WERI-Rb-1 (cell line): ENCODE results near the gene CCND2.

Experiments used
- DNase-seq: peaks from one replicate; pipeline ENCODE4 v3.0.0-alpha.2; 2020
- H3K27ac ChIP-seq: fragments of 250-450 bp; sonication (Bioruptor Pico); 2 replicates; pipeline ENCODE4 v1.5.1; 2020; ENCODE audit warnings: mild to moderate bottlenecking, moderate library complexity
- H3K27me3 ChIP-seq: fragments of 250-450 bp; sonication (Bioruptor Pico); 2 replicates; pipeline ENCODE4 v1.5.1; 2021; ENCODE audit warnings: mild to moderate bottlenecking, low read depth, moderate library complexity; ENCODE audit not compliant: insufficient read depth, severe bottlenecking
- H3K36me3 ChIP-seq: fragments of 250-450 bp; sonication (Bioruptor Pico); 2 replicates; pipeline ENCODE4 v1.5.1; 2020; ENCODE audit warnings: mild to moderate bottlenecking, moderate library complexity
- H3K4me3 ChIP-seq: 2 replicates; pipeline ENCODE4 v1.5.1; 2011; ENCODE audit warnings: low read depth, mild to moderate bottlenecking, control low read depth, low read length
- H3K9me3 ChIP-seq: fragments of 250-450 bp; sonication (Bioruptor Pico); 2 replicates; pipeline ENCODE4 v1.5.1; 2021; ENCODE audit warnings: mild to moderate bottlenecking, moderate library complexity; ENCODE audit not compliant: severe bottlenecking
- TF ChIP-seq, protein P1 (sequence below): IDR thresholded peaks from 2 replicates; pipeline ENCODE4 v1.5.1; 2011; ENCODE audit warnings: low read depth, mild to moderate bottlenecking, control low read depth, inconsistent platforms, low read length

CCND2 gene

DNA sequence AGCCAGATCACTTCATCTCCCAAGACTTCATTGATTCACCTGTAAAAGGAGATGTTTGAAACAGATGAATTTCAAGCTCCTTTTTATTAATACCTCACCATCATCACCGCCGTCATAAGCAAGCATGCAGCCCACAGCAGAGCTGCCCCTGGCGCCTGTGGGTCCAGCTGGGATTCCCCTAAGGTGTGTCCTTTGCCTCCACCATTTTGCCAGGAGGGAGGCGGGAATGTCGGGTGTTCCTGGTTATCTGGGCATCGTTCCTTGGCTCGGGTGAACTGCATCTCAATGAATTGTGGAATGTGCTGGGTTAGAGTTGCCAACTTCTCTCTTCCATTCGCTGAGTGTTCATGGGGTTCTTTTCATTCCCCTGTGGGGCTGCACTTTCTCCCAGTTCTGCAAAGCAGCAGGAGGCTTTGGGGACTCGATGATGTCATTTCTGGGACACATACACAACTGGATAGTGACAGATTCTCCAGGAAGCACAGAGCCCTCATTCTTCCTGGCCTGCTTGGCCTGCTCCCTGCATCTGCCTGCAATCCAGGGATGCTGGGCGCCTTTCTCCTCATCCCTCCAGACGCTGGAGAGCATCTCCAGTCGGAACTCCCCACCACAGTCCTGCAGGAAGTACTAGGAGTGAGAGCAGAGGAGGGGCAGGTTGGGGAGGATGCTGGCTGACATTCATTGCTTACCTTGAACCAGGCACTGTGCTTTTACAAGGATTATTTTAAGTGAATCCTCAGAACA is 10.1 kb downstream of the CCND2 start:
- TF ChIP-seq, protein P1, sequence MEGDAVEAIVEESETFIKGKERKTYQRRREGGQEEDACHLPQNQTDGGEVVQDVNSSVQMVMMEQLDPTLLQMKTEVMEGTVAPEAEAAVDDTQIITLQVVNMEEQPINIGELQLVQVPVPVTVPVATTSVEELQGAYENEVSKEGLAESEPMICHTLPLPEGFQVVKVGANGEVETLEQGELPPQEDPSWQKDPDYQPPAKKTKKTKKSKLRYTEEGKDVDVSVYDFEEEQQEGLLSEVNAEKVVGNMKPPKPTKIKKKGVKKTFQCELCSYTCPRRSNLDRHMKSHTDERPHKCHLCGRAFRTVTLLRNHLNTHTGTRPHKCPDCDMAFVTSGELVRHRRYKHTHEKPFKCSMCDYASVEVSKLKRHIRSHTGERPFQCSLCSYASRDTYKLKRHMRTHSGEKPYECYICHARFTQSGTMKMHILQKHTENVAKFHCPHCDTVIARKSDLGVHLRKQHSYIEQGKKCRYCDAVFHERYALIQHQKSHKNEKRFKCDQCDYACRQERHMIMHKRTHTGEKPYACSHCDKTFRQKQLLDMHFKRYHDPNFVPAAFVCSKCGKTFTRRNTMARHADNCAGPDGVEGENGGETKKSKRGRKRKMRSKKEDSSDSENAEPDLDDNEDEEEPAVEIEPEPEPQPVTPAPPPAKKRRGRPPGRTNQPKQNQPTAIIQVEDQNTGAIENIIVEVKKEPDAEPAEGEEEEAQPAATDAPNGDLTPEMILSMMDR: no peak

DNA sequence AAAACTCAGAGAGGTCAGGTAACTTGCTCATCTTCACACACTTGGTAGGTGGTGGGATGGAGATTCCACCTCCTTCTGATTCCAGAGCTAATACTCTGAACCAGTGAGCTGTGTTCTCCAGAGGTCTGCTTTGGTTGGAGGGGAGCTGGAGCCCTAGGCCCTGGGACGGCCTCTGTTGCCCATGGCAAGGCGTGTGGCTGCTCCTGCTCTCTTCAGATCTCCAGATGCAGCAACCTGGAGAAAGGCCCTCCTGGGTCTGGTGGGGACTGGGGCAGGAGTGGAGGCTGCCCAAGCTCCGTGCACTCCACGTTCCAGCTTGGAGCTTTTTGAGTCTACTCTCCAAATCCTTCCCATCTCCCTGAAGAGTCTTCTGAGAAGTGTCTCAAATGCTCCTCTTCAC is 10.7 kb downstream of the CCND2 start:
- Histone ChIP-seq H3K27me3 (no peaks in the 10 kb centered on the region), H3K9me3 (no peaks in the 10 kb centered on the region), H3K27ac (no peak overlapping the region), H3K36me3 (no peaks in the 10 kb centered on the region), H3K4me3 (no peak overlapping the region)
- TF ChIP-seq, protein P1: no peak
- no peak for DNase-seq

More for the DNA sequence above, 10.1 kb downstream of the CCND2 start:
- no peaks in the 10 kb centered on the region for H3K36me3 ChIP-seq
- H3K27me3 ChIP-seq: no peaks in the 10 kb centered on the region
- no peak for DNase-seq
- H3K4me3 ChIP-seq: no peak overlapping the region
- H3K9me3 ChIP-seq: no peaks in the 10 kb centered on the region
- H3K27ac ChIP-seq: no peak overlapping the region

DNA sequence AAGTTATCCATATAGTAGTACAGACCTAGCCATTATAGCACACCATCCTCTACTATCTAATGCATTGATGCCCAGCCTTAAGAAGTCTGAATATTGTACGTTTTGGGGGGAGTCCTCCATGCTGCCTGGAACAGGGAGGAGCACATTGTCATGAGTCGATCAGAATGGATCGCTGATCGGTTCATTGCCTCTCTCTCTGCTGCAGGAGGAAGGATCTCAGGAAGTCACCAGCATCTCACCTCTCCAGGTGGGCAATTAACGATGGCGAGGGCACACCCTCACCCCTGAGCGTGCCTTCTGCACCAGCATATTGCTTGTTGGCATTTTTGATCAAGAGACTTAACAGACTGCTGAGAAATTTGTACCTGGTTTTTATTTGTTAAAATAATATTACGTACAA is 11.5 kb downstream of the CCND2 start:
- Histone ChIP-seq H3K36me3 (no peaks in the 10 kb centered on the region), H3K9me3 (no peaks in the 10 kb centered on the region), H3K27ac (no peak overlapping the region), H3K27me3 (no peaks in the 10 kb centered on the region), H3K4me3 (no peak overlapping the region)
- TF ChIP-seq, protein P1: no peak
- no peak for DNase-seq

DNA sequence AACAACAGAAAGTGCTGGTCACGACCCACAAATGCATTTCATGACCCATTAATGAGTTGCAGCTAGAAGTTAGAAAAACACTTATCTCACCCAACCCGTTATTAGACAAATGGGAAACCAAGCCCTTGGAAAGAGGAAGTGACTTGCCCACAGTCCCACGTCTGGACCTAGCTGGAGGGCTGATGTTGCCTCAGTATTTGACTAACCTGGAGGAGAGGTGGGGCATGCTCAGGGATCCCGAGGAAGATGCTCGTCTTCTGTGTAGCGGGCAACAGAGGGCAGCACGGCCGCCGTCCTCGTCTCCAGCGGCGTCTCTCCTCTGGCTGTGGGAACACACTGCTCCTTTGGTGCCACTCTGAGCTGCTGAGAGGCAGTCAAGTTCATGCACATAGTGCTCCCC is 12.7 kb downstream of the CCND2 start:
- TF ChIP-seq, protein P1: 0 out of 2 replicates have a peak, but pooled peaks have one; percentile 24
- no peaks in the 10 kb centered on the region for H3K36me3 ChIP-seq

DNA sequence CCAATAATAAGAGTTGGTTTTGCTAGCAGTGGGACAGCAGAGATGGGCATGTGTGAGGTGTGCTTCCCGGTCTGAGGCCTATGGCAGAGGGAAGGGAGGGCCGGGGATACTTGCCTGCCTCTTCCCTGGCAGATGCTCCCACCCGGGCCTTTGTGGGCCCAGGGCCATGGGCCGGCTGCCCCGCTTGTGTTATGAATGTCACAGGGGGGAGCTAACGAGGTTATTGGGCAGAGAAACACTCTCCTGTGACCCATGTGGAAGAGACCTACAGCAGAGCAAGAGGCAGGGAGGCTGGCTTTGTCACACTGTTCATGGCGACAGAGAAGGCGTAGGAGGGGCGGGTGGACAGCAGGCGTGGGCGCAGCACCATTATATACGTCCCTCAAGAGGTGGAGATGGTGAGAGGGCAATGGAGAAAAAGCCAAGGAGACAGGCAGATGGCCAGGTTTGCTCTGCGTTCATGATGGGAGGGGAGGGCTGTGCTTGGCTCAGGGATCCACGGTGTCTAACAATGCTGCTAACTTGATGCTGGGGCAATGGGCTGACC is 13.3 kb downstream of the CCND2 start:
- no peak overlapping the region for H3K4me3 ChIP-seq
- H3K27me3 ChIP-seq: no peaks in the 10 kb centered on the region
- TF ChIP-seq, protein P1: no peak
- no peak for DNase-seq
- no peaks in the 10 kb centered on the region for H3K36me3 ChIP-seq
- H3K27ac ChIP-seq: no peak overlapping the region
- no peaks in the 10 kb centered on the region for H3K9me3 ChIP-seq

More for the DNA sequence above, 12.7 kb downstream of the CCND2 start:
- DNase-seq: no peak
- Histone ChIP-seq H3K27me3 (no peaks in the 10 kb centered on the region), H3K9me3 (no peaks in the 10 kb centered on the region), H3K4me3 (no peak overlapping the region), H3K27ac (no peak overlapping the region)
